ENCODE measurements around the gene ACTL8. TPM values are rescaled to one million over a fixed set of nuclear protein-coding genes. Genes with fewer than 3 reads are reported as not detected.

The ACTL8 gene
- total RNA-seq, 1 donor from 2014 or later, result not detected

DNA sequence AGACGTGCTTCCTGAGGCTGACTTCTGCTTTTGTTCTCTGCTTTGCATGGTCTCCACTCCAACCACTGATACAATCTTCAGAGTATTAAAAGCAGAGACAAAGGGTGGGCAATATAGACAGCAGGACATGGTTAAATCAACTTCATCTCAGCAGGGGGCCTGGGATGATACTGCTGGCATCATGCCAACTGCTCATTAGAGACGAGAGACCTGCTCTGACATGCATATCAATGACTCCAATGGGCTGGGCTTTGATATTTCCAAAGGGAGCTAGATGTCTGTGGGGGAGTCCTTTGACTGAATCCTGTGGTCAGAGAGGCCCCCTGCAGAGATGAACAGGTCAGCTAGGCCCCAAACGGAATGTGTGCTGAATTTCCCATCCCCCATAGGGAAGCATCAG, 106.6 kb downstream of the ACTL8 start:
- Histone ChIP-seq H3K9me3 (ENCODE audit: control insufficient read depth in 3 of 3, low read length in 3 of 3) (no peaks in the 10 kb centered on the region), H3K4me3 (ENCODE audit: low read length in 3 of 3) (no peak overlapping the region), H3K27me3 (ENCODE audit: control insufficient read depth in 3 of 3, insufficient read depth in 3 of 3, low read length in 3 of 3) (peaks cover 9 to 27% (median 15%) of the 10 kb centered on the region in 3 donors), H3K27ac (ENCODE audit: low read depth, low read length) (no peak overlapping the region), H3K36me3 (ENCODE audit: control insufficient read depth in 3 of 3, insufficient read depth in 3 of 3, low read length in 3 of 3) (no peaks in the 10 kb centered on the region), H3K9ac (ENCODE audit: low read depth in 1 of 3, low read length in 3 of 3) (no peak overlapping the region), H3K4me1 (ENCODE audit: control insufficient read depth in 3 of 3, insufficient read depth in 3 of 3, low read length in 3 of 3) (no peaks in the 10 kb centered on the region)

DNA sequence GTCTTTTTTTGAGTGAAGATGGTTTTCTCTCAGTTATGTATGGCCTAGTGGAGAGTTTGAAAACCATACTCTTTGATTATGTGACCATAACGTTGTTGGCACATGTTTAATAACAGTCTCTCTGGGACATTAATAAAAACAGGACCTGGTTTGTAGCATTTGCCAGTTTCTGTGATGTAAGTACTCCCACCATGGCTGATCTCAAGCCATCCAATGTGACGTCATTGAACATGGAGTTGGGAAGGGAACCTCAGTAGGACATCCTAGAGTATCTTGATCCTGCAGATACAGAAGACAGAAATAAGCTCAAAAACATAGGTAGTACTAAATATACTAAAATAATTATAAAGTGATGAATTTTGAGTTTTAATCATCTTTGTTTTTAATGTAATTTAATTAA, 107.0 kb downstream of the ACTL8 start:
- no peaks in the 10 kb centered on the region for H3K36me3 ChIP-seq (ENCODE audit: control insufficient read depth in 3 of 3, insufficient read depth in 3 of 3, low read length in 3 of 3)
- peaks cover 9 to 27% (median 15%) of the 10 kb centered on the region in 3 donors for H3K27me3 ChIP-seq (ENCODE audit: control insufficient read depth in 3 of 3, insufficient read depth in 3 of 3, low read length in 3 of 3)
- H3K4me3 ChIP-seq (ENCODE audit: low read length in 3 of 3), result no peak overlapping the region
- no peaks in the 10 kb centered on the region for H3K4me1 ChIP-seq (ENCODE audit: control insufficient read depth in 3 of 3, insufficient read depth in 3 of 3, low read length in 3 of 3)
- H3K9ac ChIP-seq (ENCODE audit: low read depth in 1 of 3, low read length in 3 of 3), result no peak overlapping the region
- no peaks in the 10 kb centered on the region for H3K9me3 ChIP-seq (ENCODE audit: control insufficient read depth in 3 of 3, low read length in 3 of 3)
- no peak overlapping the region for H3K27ac ChIP-seq (ENCODE audit: low read depth, low read length)

DNA sequence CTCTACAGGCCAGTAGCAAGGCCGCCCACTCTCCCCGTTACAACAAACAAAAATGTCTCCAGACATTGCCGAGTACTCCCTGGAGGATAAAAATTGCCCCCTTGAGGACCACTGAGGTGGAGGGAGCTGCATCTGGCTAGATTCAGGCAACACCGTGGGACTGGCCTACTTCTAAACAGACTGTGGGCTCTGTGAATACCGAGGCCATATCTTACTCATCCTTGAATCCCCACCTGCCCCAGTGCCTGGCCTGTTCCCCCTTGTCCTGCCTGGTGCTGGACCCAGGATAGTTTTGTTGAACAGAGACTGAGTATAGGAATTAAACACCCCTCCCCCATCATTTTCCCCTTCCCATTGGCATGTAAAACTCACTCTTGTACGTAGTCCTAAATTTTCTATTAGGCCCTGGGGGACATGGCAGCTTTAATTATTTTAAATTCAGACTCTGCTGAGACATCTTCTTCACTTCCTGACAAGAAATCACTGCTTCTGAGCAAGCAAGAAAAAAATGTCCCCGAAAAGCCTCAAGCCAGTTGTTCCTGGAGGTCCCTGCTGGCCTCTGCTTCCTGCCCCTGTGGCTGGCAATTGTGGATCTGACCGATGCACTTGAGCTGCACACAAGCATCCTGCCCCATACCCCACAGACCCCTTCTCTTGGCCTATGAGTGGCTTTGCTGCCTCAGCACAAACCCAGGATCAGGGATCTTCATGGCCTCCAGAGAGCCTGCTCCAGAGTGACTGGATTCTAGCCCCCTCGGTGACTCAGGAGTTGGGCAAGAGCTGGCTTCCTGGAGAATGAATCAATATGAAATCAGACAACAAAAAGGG, 111.0 kb downstream of the ACTL8 start:
- Histone ChIP-seq H3K9ac (ENCODE audit: low read depth in 1 of 3, low read length in 3 of 3) (no peak overlapping the region), H3K27ac (ENCODE audit: low read depth, low read length) (no peak overlapping the region), H3K4me3 (ENCODE audit: low read length in 3 of 3) (no peak overlapping the region), H3K36me3 (ENCODE audit: control insufficient read depth in 3 of 3, insufficient read depth in 3 of 3, low read length in 3 of 3) (no peaks in the 10 kb centered on the region), H3K27me3 (ENCODE audit: control insufficient read depth in 3 of 3, insufficient read depth in 3 of 3, low read length in 3 of 3) (peaks cover 0 to 7% (median 5%) of the 10 kb centered on the region in 3 donors), H3K9me3 (ENCODE audit: control insufficient read depth in 3 of 3, low read length in 3 of 3) (no peaks in the 10 kb centered on the region), H3K4me1 (ENCODE audit: control insufficient read depth in 3 of 3, insufficient read depth in 3 of 3, low read length in 3 of 3) (no peaks in the 10 kb centered on the region)

DNA sequence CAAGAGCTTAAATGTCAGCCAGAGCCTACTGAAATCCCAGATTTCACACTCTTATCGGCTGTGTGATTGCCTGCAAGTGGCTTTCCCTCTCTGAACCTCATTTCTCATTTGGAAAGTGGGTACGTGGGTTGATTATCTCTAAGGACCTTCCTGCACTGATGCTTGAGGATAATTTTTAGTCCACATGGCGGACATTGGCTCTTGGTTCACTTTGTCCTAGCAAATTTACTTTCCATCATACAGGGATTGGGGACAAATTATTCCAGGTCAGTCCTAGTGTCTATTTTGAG, 111.6 kb downstream of the ACTL8 start:
- H3K9me3 ChIP-seq (ENCODE audit: control insufficient read depth in 3 of 3, low read length in 3 of 3), result no peaks in the 10 kb centered on the region
- H3K4me3 ChIP-seq (ENCODE audit: low read length in 3 of 3), result no peak overlapping the region
- peaks cover 0 to 4% (median 2%) of the 10 kb centered on the region in 3 donors for H3K27me3 ChIP-seq (ENCODE audit: control insufficient read depth in 3 of 3, insufficient read depth in 3 of 3, low read length in 3 of 3)
- H3K27ac ChIP-seq (ENCODE audit: low read depth, low read length), result no peak overlapping the region
- no peaks in the 10 kb centered on the region for H3K36me3 ChIP-seq (ENCODE audit: control insufficient read depth in 3 of 3, insufficient read depth in 3 of 3, low read length in 3 of 3)
- H3K9ac ChIP-seq (ENCODE audit: low read depth in 1 of 3, low read length in 3 of 3), result no peak overlapping the region
- no peaks in the 10 kb centered on the region for H3K4me1 ChIP-seq (ENCODE audit: control insufficient read depth in 3 of 3, insufficient read depth in 3 of 3, low read length in 3 of 3)

DNA sequence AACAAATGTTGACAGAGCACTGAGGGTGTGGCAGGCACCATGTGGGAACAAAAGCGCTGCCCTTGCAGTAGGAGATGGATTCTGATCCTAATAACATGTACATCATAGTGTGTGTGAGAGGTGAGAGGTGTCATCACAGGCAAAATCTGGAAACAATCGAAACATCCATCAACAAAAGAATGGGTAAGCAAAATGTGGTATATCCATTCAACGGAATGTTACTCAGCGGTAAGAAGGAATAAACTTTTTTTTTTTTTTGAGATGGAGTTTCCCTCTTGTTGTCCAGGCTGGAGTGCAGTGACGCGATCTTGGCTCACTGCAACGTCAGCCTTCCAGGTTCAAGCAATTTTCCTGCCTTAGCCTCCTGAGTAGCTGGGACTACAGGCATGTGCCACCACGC, 112.3 kb downstream of the ACTL8 start:
- Histone ChIP-seq H3K27ac (ENCODE audit: low read depth, low read length) (no peak overlapping the region), H3K27me3 (ENCODE audit: control insufficient read depth in 3 of 3, insufficient read depth in 3 of 3, low read length in 3 of 3) (peaks cover 0 to 3% (median 2%) of the 10 kb centered on the region in 3 donors), H3K4me3 (ENCODE audit: low read length in 3 of 3) (no peak overlapping the region), H3K9ac (ENCODE audit: low read depth in 1 of 3, low read length in 3 of 3) (no peak overlapping the region), H3K4me1 (ENCODE audit: control insufficient read depth in 3 of 3, insufficient read depth in 3 of 3, low read length in 3 of 3) (no peaks in the 10 kb centered on the region), H3K36me3 (ENCODE audit: control insufficient read depth in 3 of 3, insufficient read depth in 3 of 3, low read length in 3 of 3) (no peaks in the 10 kb centered on the region), H3K9me3 (ENCODE audit: control insufficient read depth in 3 of 3, low read length in 3 of 3) (no peaks in the 10 kb centered on the region)

DNA sequence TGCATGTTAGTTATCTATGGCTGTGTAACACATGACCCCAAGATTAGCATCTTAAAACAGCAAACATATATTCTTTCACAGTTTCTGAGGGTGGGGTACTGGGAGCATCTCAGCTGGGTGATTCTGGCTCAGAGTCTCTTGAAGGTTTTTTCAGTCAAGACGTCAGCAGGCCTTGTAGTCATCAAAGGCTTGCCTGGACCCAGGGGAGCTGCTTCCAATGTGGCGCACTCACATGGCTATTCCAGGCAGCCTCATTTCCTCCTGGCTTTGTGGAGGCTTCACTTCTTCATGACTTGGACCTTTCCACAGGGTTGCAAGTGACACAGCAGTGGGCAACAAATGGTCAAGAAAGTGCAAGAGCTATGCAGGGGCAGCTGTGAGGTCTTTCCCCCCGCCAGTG, 114.7 kb downstream of the ACTL8 start:
- Histone ChIP-seq H3K36me3 (ENCODE audit: control insufficient read depth in 3 of 3, insufficient read depth in 3 of 3, low read length in 3 of 3) (no peaks in the 10 kb centered on the region), H3K9me3 (ENCODE audit: control insufficient read depth in 3 of 3, low read length in 3 of 3) (no peaks in the 10 kb centered on the region), H3K4me1 (ENCODE audit: control insufficient read depth in 3 of 3, insufficient read depth in 3 of 3, low read length in 3 of 3) (no peaks in the 10 kb centered on the region), H3K9ac (ENCODE audit: low read depth in 1 of 3, low read length in 3 of 3) (no peak overlapping the region), H3K4me3 (ENCODE audit: low read length in 3 of 3) (no peak overlapping the region), H3K27ac (ENCODE audit: low read depth, low read length) (no peak overlapping the region), H3K27me3 (ENCODE audit: control insufficient read depth in 3 of 3, insufficient read depth in 3 of 3, low read length in 3 of 3) (peaks cover 0 to 9% (median 2%) of the 10 kb centered on the region in 3 donors)

DNA sequence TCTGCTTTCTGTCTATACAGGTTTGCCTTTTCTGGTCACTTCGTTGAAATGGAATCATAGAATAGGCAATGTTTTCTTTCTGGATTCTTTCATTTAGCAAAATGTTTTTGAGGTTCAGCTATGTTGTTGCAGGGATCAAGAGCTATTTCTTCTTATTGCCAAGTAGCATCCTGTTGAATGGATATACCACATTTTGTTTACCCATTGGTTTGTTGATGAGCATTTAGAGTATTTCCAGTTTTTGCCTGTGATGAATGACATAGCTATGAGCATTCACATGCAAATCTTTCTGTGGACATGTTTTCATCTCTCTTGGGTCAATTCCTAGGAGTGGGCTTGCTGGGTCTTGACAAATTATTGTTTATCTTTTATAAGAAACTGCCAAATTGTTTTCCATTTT, 115.5 kb downstream of the ACTL8 start:
- no peaks in the 10 kb centered on the region for H3K4me1 ChIP-seq (ENCODE audit: control insufficient read depth in 3 of 3, insufficient read depth in 3 of 3, low read length in 3 of 3)

DNA sequence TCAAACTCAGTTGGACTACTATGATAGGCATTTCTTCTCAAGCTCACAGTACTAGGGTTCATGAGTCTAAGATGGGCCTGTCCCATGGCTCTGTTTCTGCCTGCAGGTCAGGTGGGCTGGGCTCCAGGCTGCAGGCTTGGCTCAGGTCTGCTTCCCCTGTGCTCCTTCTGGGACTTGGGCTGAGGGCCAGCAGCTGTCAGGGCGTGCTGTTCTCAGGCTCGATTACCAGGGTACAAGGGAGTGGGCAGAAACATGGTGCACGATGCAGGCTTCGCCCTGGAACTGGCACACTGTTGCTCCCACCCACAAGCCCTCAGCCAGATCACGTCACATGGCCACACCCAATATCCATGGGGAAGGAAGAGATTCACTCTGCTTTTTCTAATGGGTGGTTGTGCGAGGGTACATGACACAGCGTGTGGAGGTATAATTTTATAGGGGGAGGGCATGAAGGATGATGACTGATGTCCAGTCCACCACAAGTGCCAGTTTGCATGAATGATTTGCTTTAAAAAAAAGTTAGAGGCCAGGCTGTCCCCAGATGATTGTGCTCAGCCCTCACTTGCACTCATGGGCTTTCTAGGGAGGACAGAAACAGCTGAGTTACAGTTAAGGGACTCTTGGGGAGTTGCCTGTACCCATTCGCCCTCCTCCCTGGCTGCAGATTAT, 118.0 kb downstream of the ACTL8 start:
- Histone ChIP-seq H3K27ac (ENCODE audit: low read depth, low read length) (no peak overlapping the region), H3K9me3 (ENCODE audit: control insufficient read depth in 3 of 3, low read length in 3 of 3) (no peaks in the 10 kb centered on the region), H3K36me3 (ENCODE audit: control insufficient read depth in 3 of 3, insufficient read depth in 3 of 3, low read length in 3 of 3) (no peaks in the 10 kb centered on the region), H3K27me3 (ENCODE audit: control insufficient read depth in 3 of 3, insufficient read depth in 3 of 3, low read length in 3 of 3) (peaks cover 0 to 9% (median 2%) of the 10 kb centered on the region in 3 donors), H3K4me1 (ENCODE audit: control insufficient read depth in 3 of 3, insufficient read depth in 3 of 3, low read length in 3 of 3) (no peaks in the 10 kb centered on the region), H3K4me3 (ENCODE audit: low read length in 3 of 3) (no peak overlapping the region), H3K9ac (ENCODE audit: low read depth in 1 of 3, low read length in 3 of 3) (no peak overlapping the region)

More for the DNA sequence above, 115.5 kb downstream of the ACTL8 start:
- Histone ChIP-seq H3K4me3 (ENCODE audit: low read length in 3 of 3) (no peak overlapping the region), H3K9me3 (ENCODE audit: control insufficient read depth in 3 of 3, low read length in 3 of 3) (no peaks in the 10 kb centered on the region), H3K36me3 (ENCODE audit: control insufficient read depth in 3 of 3, insufficient read depth in 3 of 3, low read length in 3 of 3) (no peaks in the 10 kb centered on the region), H3K9ac (ENCODE audit: low read depth in 1 of 3, low read length in 3 of 3) (no peak overlapping the region), H3K27ac (ENCODE audit: low read depth, low read length) (no peak overlapping the region), H3K27me3 (ENCODE audit: control insufficient read depth in 3 of 3, insufficient read depth in 3 of 3, low read length in 3 of 3) (peaks cover 0 to 9% (median 2%) of the 10 kb centered on the region in 3 donors)

DNA sequence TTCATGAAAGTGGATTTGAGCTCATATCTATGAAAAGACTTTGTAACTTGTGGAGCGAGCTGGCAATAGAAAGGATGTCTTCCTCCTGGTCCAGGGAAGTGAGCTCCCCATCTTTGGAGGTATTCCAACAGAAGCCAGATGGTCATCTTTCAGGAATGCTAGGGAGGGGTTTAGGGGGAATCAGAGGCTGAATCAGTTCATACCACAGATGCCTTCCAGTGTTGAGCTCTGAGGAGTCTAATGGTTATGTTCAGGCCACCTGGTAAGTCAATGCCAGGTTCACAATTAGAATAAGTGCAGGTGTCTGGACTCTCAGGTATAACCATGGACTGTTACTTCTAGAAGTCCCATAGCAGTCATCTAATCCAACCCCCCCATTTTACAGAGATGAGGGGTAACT, 119.1 kb downstream of the ACTL8 start:
- H3K27ac ChIP-seq (ENCODE audit: low read depth, low read length), result no peak overlapping the region
- H3K4me1 ChIP-seq (ENCODE audit: control insufficient read depth in 3 of 3, insufficient read depth in 3 of 3, low read length in 3 of 3), result no peaks in the 10 kb centered on the region
- H3K36me3 ChIP-seq (ENCODE audit: control insufficient read depth in 3 of 3, insufficient read depth in 3 of 3, low read length in 3 of 3), result no peaks in the 10 kb centered on the region
- H3K9me3 ChIP-seq (ENCODE audit: control insufficient read depth in 3 of 3, low read length in 3 of 3), result no peaks in the 10 kb centered on the region
- no peak overlapping the region for H3K4me3 ChIP-seq (ENCODE audit: low read length in 3 of 3)
- peaks cover 0 to 14% (median 2%) of the 10 kb centered on the region in 3 donors for H3K27me3 ChIP-seq (ENCODE audit: control insufficient read depth in 3 of 3, insufficient read depth in 3 of 3, low read length in 3 of 3)
- H3K9ac ChIP-seq (ENCODE audit: low read depth in 1 of 3, low read length in 3 of 3), result no peak overlapping the region

DNA sequence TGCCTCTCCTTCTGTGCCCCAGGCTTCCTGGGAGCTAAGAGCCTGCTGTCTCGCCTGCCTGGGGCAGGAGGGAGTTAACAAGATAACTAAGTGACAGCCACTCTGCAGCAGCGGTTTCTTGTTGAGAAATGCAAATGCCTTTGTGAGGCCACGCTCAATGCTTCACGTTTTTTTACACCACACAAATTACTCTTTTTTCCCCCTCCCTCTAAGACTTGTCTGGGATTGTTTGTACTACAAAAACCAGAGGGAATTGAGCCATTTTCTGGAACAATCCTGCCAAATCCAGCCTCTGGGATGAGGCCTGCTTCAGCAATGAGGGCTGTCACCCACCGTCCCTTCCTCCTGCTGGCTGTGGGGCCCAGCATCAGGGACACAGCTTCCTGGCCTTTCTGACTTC, 119.6 kb downstream of the ACTL8 start:
- Histone ChIP-seq H3K9me3 (ENCODE audit: control insufficient read depth in 3 of 3, low read length in 3 of 3) (no peaks in the 10 kb centered on the region), H3K4me3 (ENCODE audit: low read length in 3 of 3) (no peak overlapping the region), H3K27me3 (ENCODE audit: control insufficient read depth in 3 of 3, insufficient read depth in 3 of 3, low read length in 3 of 3) (peaks cover 3 to 15% (median 5%) of the 10 kb centered on the region in 3 donors), H3K36me3 (ENCODE audit: control insufficient read depth in 3 of 3, insufficient read depth in 3 of 3, low read length in 3 of 3) (no peaks in the 10 kb centered on the region), H3K9ac (ENCODE audit: low read depth in 1 of 3, low read length in 3 of 3) (no peak overlapping the region), H3K4me1 (ENCODE audit: control insufficient read depth in 3 of 3, insufficient read depth in 3 of 3, low read length in 3 of 3) (no peaks in the 10 kb centered on the region), H3K27ac (ENCODE audit: low read depth, low read length) (no peak overlapping the region)
